NCI-H524 treated with DMSO at 0.1 percent for 48 hours (cell line): Measurements from ENCODE around the gene CACNA1D.

ENCODE experiments used
- DNase-seq: peaks from one replicate; lab custom pipeline; 2025; lab: John Stamatoyannopoulos, UW

The CACNA1D gene

DNA sequence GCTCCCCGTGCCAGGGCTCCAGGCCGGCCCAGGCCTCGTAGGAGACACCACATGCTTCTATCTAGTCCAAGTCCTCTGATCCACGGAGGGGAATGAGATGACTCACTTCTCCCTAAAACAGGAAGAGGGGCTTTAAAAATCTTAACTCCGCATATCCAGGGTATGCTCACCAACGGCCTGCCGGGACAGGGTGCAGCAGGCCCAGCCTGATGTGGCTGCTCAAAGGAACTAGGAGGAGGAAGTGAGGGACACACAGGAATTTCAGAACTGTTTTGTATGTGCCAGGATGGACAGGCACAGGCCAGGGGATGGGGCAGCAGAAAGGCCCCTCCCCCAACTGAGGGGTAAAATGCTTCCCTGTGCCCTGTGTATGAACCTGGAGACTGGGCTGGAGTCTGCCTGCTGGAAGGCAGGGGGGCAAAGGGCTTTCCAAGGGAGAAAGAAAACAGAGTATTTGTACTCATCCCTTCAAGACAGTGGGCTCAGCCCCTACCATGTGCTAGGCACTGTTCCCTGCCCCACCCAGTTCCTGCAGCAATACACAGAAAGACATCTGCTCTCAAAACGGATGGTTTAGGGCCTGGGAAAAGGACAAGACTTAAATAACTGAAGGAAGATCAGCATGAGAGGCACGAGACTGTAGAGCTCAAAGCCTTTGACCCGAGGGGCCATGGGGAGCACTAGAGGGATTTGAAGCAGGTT, 329.7 kb downstream of the CACNA1D start:
- DNase-seq, result no peak

- no peak for DNase-seq
These were observed 330.4 kb downstream of the CACNA1D start for GRCh38 chr3:53824795-53825194.

- no peak for DNase-seq
These were observed 331.6 kb downstream of the CACNA1D start for GRCh38 chr3:53826048-53826447.

DNA sequence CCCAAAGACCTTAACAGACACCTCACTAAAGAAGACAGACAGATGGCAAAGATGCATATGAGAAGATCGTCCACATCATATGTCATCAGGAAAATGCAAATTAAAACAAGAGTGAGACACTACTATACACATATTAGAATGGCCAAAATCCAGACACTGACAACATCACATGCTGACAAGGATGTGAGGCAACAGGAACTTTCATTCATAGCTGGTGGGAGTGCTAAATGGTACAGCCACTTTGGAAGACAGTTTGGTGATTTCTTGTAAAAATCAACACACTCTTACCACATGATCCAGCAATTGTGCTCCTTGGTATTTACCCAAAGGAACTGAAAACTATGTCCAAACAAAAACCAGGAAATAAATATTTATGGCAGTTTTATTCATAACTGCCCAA, 334.2 kb downstream of the CACNA1D start:
- DNase-seq, result no peak

DNA sequence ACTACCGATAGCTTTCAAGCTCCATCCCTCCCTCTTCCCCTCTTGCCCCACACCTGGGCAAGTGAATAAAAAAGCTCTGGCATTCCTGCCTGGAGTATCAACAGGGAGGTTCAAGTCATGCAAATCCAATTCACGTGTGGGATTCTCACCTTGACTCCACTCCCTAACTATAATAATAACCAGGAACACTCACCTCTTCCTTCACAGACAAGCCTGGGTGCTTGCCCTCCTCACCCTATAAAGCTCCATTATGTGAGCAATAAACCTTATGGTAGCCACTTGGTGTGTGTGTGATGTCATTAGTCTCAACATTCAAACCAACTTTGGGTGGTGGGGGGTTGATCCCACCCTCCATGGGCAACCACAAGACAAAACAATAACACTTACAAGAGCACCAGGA, 335.2 kb downstream of the CACNA1D start:
- no peak for DNase-seq

DNA sequence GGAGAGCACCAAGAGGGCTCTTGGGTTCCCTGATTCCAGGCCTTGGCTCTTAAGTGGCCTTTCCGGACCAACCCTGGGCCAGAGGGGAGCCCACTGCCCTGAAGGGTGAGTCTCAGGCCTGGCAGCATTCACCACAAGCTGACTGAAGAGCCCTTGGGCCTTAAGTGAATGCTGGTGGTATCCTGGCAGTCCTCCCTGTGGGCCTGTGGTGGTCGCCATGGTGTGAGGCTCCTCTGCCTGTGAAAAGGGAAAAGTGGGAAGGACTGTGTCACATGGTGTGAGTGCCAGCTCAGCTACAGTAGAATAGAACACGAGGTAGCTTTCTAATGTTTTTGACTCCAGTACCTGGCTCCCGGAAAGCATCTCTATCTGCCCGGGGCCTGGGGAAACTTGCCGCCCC, 336.5 kb downstream of the CACNA1D start:
- no peak for DNase-seq

GRCh38 chr3:53833053-53833645, 338.7 kb downstream of the CACNA1D start:
- DNase-seq, result no peak

DNA sequence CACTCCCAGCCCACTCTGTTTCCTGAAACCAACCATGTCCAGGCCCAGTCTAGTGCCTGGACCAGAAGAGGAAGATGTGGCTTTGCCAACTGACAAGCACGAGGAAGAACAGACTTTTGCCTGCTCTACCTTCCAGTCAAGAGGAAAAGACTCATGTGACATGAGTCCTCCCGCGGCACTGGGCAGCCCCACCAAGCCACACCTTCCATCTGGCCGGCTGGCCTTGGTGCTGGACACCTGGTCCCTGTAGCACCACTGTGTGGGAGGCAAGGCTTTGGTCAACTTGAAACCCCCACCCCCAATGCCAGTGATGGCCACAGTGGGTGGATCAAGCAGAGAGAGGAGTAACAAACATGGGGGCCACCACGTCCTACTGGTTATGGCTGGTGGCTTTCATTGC, 339.3 kb downstream of the CACNA1D start:
- DNase-seq, result no peak

DNA sequence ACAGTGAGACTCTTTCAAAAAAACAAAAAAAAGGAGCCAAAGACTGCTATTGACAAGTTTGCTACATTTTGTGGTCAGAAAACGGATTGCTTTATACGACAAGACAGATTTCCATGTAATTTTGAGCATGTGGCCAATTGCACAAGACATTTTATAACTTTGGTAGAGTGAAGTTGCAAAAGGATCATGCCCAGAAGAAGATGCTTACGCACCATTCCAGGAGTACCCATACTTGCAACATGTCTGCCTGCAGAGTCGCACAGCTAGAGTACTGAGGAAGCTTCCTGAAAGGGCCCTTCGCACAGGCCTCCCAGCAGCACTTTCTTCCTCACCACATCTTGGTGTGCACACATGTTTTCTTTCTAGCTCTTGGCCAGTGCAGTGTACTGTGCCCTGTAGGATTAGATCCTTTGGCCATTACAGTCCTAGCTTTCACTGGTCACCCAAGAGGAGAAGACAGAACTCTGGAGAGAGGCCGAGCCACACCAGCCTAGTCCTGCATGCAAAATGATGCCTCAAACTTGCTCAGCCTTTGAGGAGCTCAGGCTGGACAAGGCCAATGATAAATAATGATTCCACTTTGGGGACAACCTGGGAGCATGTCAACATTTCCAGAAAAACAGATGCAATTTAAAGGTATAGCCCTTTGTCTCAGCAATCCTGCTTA, 340.2 kb downstream of the CACNA1D start:
- DNase-seq, result no peak

GRCh38 chr3:53835257-53835656, 340.8 kb downstream of the CACNA1D start:
- DNase-seq, result no peak

GRCh38 chr3:53836084-53836872, 341.9 kb downstream of the CACNA1D start:
- DNase-seq, result no peak

- no peak for DNase-seq
These were observed 342.9 kb downstream of the CACNA1D start for GRCh38 chr3:53837331-53837730.

- no peak for DNase-seq
These were observed 346.9 kb downstream of the CACNA1D start for GRCh38 chr3:53841296-53841695.

- no peak for DNase-seq
These were observed 348.2 kb downstream of the CACNA1D start for GRCh38 chr3:53842436-53843194.

GRCh38 chr3:53843195-53844177, 349.1 kb downstream of the CACNA1D start:
- peak; percentile 57 for DNase-seq

GRCh38 chr3:53844262-53845102, 350.1 kb downstream of the CACNA1D start:
- no peak for DNase-seq

GRCh38 chr3:53845103-53845880, 350.9 kb downstream of the CACNA1D start:
- DNase-seq, result no peak

DNA sequence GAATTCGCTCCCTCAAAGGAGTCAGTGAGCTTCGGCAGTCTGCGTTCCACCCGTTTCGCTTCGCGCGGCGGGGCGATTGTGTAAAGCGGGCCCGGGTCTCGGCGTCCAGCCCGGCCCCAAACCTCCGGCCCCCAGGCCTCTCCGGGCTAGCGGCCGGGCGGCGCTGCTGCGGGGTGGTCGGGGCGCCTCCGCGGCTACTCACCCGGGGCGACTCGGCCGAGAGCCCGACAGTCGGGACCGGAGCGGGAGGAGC, 351.4 kb downstream of the CACNA1D start:
- DNase-seq, result no peak

- DNase-seq, result no peak
These were observed 351.9 kb downstream of the CACNA1D start, which contains the start of the genes CHDH and IL17RB for GRCh38 chr3:53846134-53846850. TSS of gene CHDH (minus strand) at chr3:53846419. CDS start at chr3:53824008, 22,411 bp downstream. TSS of gene IL17RB (plus strand) at chr3:53846568. CDS start at chr3:53846589, 21 bp downstream.
